HEK293 (cell line): ENCODE results near the gene MYBPC3.
A peak's percentile ranks its signal among the peaks of the same experiment; 100 is the strongest.

ENCODE experiments used
- CTCF ChIA-PET: fragments of 350-600 bp; formaldehyde crosslinking; extraction: SDS; loops from one replicate; lab custom pipeline; 2021; ENCODE audit warnings: antibody characterized with exemption; lab: Yijun Ruan, JAX
- POLR2A ChIA-PET: fragments of 300-600 bp; formaldehyde crosslinking; extraction: SDS; loops from one replicate; lab custom pipeline; 2020; ENCODE audit warnings: antibody characterized with exemption, inconsistent platforms; lab: Yijun Ruan, JAX
- H3K27ac ChIP-seq: fragments of 200-500 bp; sonication (Bioruptor generic); 2 replicates; pipeline ENCODE4 v1.5.1; 2014; ENCODE audit warnings: low read depth, low read length, control low read depth, inconsistent platforms; ENCODE audit errors: extremely low read depth
- H3K36me3 ChIP-seq, 2 experiments: fragments of 200-500 bp in 1 of 2; sonication (Bioruptor generic) in 1 of 2; 1 replicate in 1 of 2; 2 replicates in 1 of 2; pipeline ENCODE4 v1.5.1; 2014 to 2017; ENCODE audit warnings: inconsistent platforms in 2 of 2, low read length in 2 of 2; ENCODE audit not compliant: control insufficient read depth in 2 of 2, insufficient read depth in 1 of 2
- H3K4me1 ChIP-seq: fragments of 200-500 bp; sonication (Bioruptor generic); 2 replicates; pipeline ENCODE4 v1.5.1; 2014; ENCODE audit warnings: mild to moderate bottlenecking, low read length, inconsistent platforms; ENCODE audit not compliant: control insufficient read depth, insufficient read depth
- H3K4me3 ChIP-seq: 2 replicates; pipeline ENCODE4 v1.5.1; 2011; ENCODE audit warnings: low read depth, mild to moderate bottlenecking, control low read depth, low read length, moderate library complexity
- H3K9me3 ChIP-seq: fragments of 200-500 bp; sonication (Bioruptor generic); 2 replicates; pipeline ENCODE4 v1.5.1; 2014; ENCODE audit warnings: low read depth, low read length, inconsistent platforms; ENCODE audit not compliant: control insufficient read depth, insufficient read depth
- FEZF1 ChIP-seq: fragments of 450-650 bp; formaldehyde crosslinking; IDR thresholded peaks from 2 replicates; pipeline ENCODE4 v1.5.1; 2016; ENCODE audit warnings: missing biosample characterization, missing genetic modification characterization
- GLI4 ChIP-seq: fragments of 450-650 bp; formaldehyde crosslinking; IDR thresholded peaks from 2 replicates; pipeline ENCODE4 v1.5.1; 2016; ENCODE audit warnings: missing biosample characterization, missing genetic modification characterization
- GLIS2 ChIP-seq: fragments of 450-650 bp; formaldehyde crosslinking; IDR thresholded peaks from 2 replicates; pipeline ENCODE4 v1.5.1; 2016; ENCODE audit warnings: missing biosample characterization, missing genetic modification characterization
- HIC1 ChIP-seq: fragments of 450-650 bp; formaldehyde crosslinking; IDR thresholded peaks from 2 replicates; pipeline ENCODE4 v1.5.1; 2016; ENCODE audit warnings: missing biosample characterization, missing genetic modification characterization
- HOXC10 ChIP-seq: sonication (generic); formaldehyde crosslinking; IDR thresholded peaks from 2 replicates; pipeline ENCODE4 v1.8.1; 2023; ENCODE audit warnings: mild to moderate bottlenecking, missing genetic modification reagents
- KLF7 ChIP-seq: fragments of 450-650 bp; formaldehyde crosslinking; IDR thresholded peaks from 2 replicates; pipeline ENCODE4 v1.5.1; 2016; ENCODE audit warnings: missing biosample characterization, missing genetic modification characterization, borderline replicate concordance
- MEIS1 ChIP-seq: sonication (generic); formaldehyde crosslinking; IDR thresholded peaks from 2 replicates; pipeline ENCODE4 v1.8.1; 2022; ENCODE audit warnings: missing genetic modification reagents, mild to moderate bottlenecking, borderline replicate concordance
- PATZ1 ChIP-seq: fragments of 450-650 bp; formaldehyde crosslinking; IDR thresholded peaks from 2 replicates; pipeline ENCODE4 v1.5.1; 2016; ENCODE audit warnings: missing biosample characterization, missing genetic modification characterization
- ZBTB17 ChIP-seq: fragments of 450-650 bp; formaldehyde crosslinking; IDR thresholded peaks from 2 replicates; pipeline ENCODE4 v1.5.1; 2016; ENCODE audit warnings: missing biosample characterization, missing genetic modification characterization
- ZBTB8A ChIP-seq: fragments of 450-650 bp; formaldehyde crosslinking; IDR thresholded peaks from 2 replicates; pipeline ENCODE4 v1.5.1; 2016; ENCODE audit warnings: missing biosample characterization, missing genetic modification characterization
- ZIC2 ChIP-seq: fragments of 450-650 bp; formaldehyde crosslinking; IDR thresholded peaks from 2 replicates; pipeline ENCODE4 v1.5.1; 2016; ENCODE audit warnings: missing biosample characterization, missing genetic modification characterization
- ZNF274 ChIP-seq, 2 experiments: fragments of 200-500 bp in 1 of 2; fragments of 450-650 bp in 1 of 2; sonication (Bioruptor generic) in 1 of 2; formaldehyde crosslinking in 1 of 2; IDR thresholded peaks; 2 replicates each; pipeline versions ENCODE4 v1.5.1 to v1.6.1; 2014 to 2016; ENCODE audit warnings: borderline replicate concordance in 1 of 2, inconsistent platforms in 1 of 2, low read length in 1 of 2, missing biosample characterization in 1 of 2, missing genetic modification characterization in 1 of 2
- ZNF292 ChIP-seq: fragments of 450-650 bp; formaldehyde crosslinking; IDR thresholded peaks from 2 replicates; pipeline ENCODE4 v1.5.1; 2016; ENCODE audit warnings: low read depth, missing biosample characterization, missing genetic modification characterization, borderline replicate concordance
- ZNF311 ChIP-seq: fragments of 450-650 bp; formaldehyde crosslinking; IDR thresholded peaks from 2 replicates; pipeline ENCODE4 v1.5.1; 2017; ENCODE audit warnings: missing biosample characterization, missing genetic modification characterization, borderline replicate concordance
- ZNF366 ChIP-seq: fragments of 450-650 bp; formaldehyde crosslinking; conservative IDR thresholded peaks from 2 replicates; pipeline ENCODE4 v1.5.1; 2016; ENCODE audit warnings: missing biosample characterization, missing genetic modification characterization
- ZNF394 ChIP-seq: fragments of 450-650 bp; formaldehyde crosslinking; IDR thresholded peaks from 2 replicates; pipeline ENCODE4 v1.5.1; 2016; ENCODE audit warnings: missing biosample characterization, missing genetic modification characterization, mild to moderate bottlenecking, moderate library complexity, borderline replicate concordance
- ZNF426 ChIP-seq: fragments of 450-650 bp; formaldehyde crosslinking; IDR thresholded peaks from 2 replicates; pipeline ENCODE4 v1.5.1; 2017; ENCODE audit warnings: missing biosample characterization, missing genetic modification characterization, mild to moderate bottlenecking, inconsistent platforms, moderate library complexity
- ZNF510 ChIP-seq: fragments of 450-650 bp; formaldehyde crosslinking; IDR thresholded peaks from 2 replicates; pipeline ENCODE4 v1.5.1; 2018; ENCODE audit warnings: mild to moderate bottlenecking, missing genetic modification characterization, missing biosample characterization; ENCODE audit not compliant: insufficient replicate concordance
- ZNF571 ChIP-seq: fragments of 450-650 bp; formaldehyde crosslinking; IDR thresholded peaks from 2 replicates; pipeline ENCODE4 v1.5.0; 2017; ENCODE audit warnings: missing biosample characterization, missing genetic modification characterization
- ZNF768 ChIP-seq: fragments of 450-650 bp; formaldehyde crosslinking; IDR thresholded peaks from 2 replicates; pipeline ENCODE4 v1.5.1; 2018; ENCODE audit warnings: missing biosample characterization, mild to moderate bottlenecking, missing genetic modification characterization
- ZNF777 ChIP-seq: fragments of 450-650 bp; formaldehyde crosslinking; IDR thresholded peaks from 2 replicates; pipeline ENCODE4 v1.5.1; 2017; ENCODE audit warnings: missing biosample characterization, missing genetic modification characterization, borderline replicate concordance
- ZNF785 ChIP-seq: fragments of 450-650 bp; formaldehyde crosslinking; IDR thresholded peaks from 2 replicates; pipeline ENCODE4 v1.5.1; 2016; ENCODE audit warnings: missing biosample characterization, missing genetic modification characterization
- ZSCAN23 ChIP-seq: fragments of 450-650 bp; formaldehyde crosslinking; IDR thresholded peaks from 2 replicates; pipeline ENCODE4 v1.5.1; 2016; ENCODE audit warnings: missing biosample characterization, missing genetic modification characterization
- TF ChIP-seq, protein P1 (sequence below): fragments of 450-650 bp; formaldehyde crosslinking; IDR thresholded peaks from 2 replicates; pipeline ENCODE4 v1.5.1; 2016; ENCODE audit warnings: missing biosample characterization, missing genetic modification characterization
- TF ChIP-seq, protein P2 (sequence below): fragments of 450-650 bp; formaldehyde crosslinking; IDR thresholded peaks from 2 replicates; pipeline ENCODE4 v1.5.1; 2016; ENCODE audit warnings: missing biosample characterization, missing genetic modification characterization
- TF ChIP-seq, protein P3 (sequence below): sonication (generic); formaldehyde crosslinking; IDR thresholded peaks from 2 replicates; pipeline ENCODE4 v1.8.1; 2022; ENCODE audit warnings: mild to moderate bottlenecking, moderate library complexity, missing genetic modification reagents

Gene MYBPC3

GRCh38 chr11:47379317-47379716, 26.8 kb upstream of the MYBPC3 start:
- ChIA-PET POLR2A (no interaction called here), CTCF (interaction anchor here (0.7 kb wide), 1 partner anchor 749 kb away, joined by 5 read pairs; no protein-coding TSS in a partner anchor)
- no peak overlapping the region for H3K4me3 ChIP-seq
- no peak for TF ChIP-seq ZNF785
- no peak for TF ChIP-seq FEZF1 (tag by site-specific recombination)
- peak; percentile 66 for TF ChIP-seq ZBTB17
- no peak for TF ChIP-seq HOXC10 (CRISPR knock-in tag)
- no peak for TF ChIP-seq ZNF292 (tag by site-specific recombination)
- TF ChIP-seq, protein P1, sequence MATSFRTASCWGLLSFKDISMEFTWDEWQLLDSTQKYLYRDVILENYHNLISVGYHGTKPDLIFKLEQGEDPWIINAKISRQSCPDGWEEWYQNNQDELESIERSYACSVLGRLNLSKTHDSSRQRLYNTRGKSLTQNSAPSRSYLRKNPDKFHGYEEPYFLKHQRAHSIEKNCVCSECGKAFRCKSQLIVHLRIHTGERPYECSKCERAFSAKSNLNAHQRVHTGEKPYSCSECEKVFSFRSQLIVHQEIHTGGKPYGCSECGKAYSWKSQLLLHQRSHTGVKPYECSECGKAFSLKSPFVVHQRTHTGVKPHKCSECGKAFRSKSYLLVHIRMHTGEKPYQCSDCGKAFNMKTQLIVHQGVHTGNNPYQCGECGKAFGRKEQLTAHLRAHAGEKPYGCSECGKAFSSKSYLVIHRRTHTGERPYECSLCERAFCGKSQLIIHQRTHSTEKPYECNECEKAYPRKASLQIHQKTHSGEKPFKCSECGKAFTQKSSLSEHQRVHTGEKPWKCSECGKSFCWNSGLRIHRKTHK (tag by site-specific recombination) = no peak
- no peak for TF ChIP-seq ZIC2 (tag by site-specific recombination)
- peak; percentile 48 for TF ChIP-seq ZNF366 (tag by site-specific recombination)
- no peak for TF ChIP-seq ZSCAN23 (tag by site-specific recombination)
- TF ChIP-seq, all 188 proteins: peak for 2
- H3K4me1 ChIP-seq = no peaks in the 10 kb centered on the region
- H3K9me3 ChIP-seq = no peaks in the 10 kb centered on the region
- no peak overlapping the region for H3K27ac ChIP-seq
- no peaks in the 10 kb centered on the region for H3K36me3 ChIP-seq

GRCh38 chr11:47378836-47379170, 26.3 kb upstream of the MYBPC3 start:
- no peak overlapping the region for H3K4me3 ChIP-seq
- ChIA-PET CTCF (no interaction called here), POLR2A (no interaction called here)
- no peaks in the 10 kb centered on the region for H3K4me1 ChIP-seq
- H3K9me3 ChIP-seq = no peaks in the 10 kb centered on the region
- TF ChIP-seq, protein P1 (tag by site-specific recombination) = no peak
- TF ChIP-seq KLF7 (tag by site-specific recombination) = no peak
- TF ChIP-seq ZNF426 (tag by site-specific recombination) = no peak
- no peak for TF ChIP-seq ZNF311
- no peak for TF ChIP-seq MEIS1 (CRISPR knock-in tag)
- TF ChIP-seq HIC1 (tag by site-specific recombination) = no peak
- no peak for TF ChIP-seq ZNF571 (tag by site-specific recombination)
- TF ChIP-seq, protein P2, sequence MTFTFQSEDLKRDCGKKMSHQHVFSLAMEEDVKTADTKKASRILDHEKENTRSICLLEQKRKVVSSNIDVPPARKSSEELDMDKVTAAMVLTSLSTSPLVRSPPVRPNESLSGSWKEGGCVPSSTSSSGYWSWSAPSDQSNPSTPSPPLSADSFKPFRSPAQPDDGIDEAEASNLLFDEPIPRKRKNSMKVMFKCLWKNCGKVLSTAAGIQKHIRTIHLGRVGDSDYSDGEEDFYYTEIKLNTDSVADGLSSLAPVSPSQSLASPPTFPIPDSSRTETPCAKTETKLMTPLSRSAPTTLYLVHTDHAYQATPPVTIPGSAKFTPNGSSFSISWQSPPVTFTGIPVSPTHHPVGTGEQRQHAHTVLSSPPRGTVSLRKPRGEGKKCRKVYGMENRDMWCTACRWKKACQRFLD (tag by site-specific recombination) = no peak
- TF ChIP-seq PATZ1 (tag by site-specific recombination) = no peak
- TF ChIP-seq ZNF394 (tag by site-specific recombination) = no peak
- no peak for TF ChIP-seq ZNF510 (tag by site-specific recombination)
- TF ChIP-seq ZBTB8A (tag by site-specific recombination) = no peak
- TF ChIP-seq ZNF777 (tag by site-specific recombination) = no peak
- no peak for TF ChIP-seq ZNF768 (tag by site-specific recombination)
- TF ChIP-seq GLIS2 (tag by site-specific recombination) = no peak
- TF ChIP-seq, protein P3, sequence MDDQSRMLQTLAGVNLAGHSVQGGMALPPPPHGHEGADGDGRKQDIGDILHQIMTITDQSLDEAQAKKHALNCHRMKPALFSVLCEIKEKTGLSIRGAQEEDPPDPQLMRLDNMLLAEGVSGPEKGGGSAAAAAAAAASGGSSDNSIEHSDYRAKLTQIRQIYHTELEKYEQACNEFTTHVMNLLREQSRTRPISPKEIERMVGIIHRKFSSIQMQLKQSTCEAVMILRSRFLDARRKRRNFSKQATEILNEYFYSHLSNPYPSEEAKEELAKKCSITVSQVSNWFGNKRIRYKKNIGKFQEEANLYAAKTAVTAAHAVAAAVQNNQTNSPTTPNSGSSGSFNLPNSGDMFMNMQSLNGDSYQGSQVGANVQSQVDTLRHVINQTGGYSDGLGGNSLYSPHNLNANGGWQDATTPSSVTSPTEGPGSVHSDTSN = no peak
- no peak for TF ChIP-seq ZNF274 (IDR thresholded peaks at IDR 0.05; ENCODE audit: low read length)
- no peak for TF ChIP-seq ZNF274 (tag by site-specific recombination; IDR thresholded peaks at IDR 0.05; ENCODE audit: borderline replicate concordance)
- no peak for TF ChIP-seq GLI4
- H3K27ac ChIP-seq = no peak overlapping the region
- H3K36me3 ChIP-seq = no peaks in the 10 kb centered on the region
